Kidney epithelial cell (primary cell): ENCODE results near the gene CNTN5. TPM values are rescaled to one million over a fixed set of nuclear protein-coding genes. Genes with fewer than 3 reads are reported as not detected.
A peak's percentile ranks its signal among the peaks of the same experiment; 100 is the strongest.

ENCODE experiments used
- DNase-seq: peaks from one replicate; pipeline ENCODE4 v3.0.0-alpha.2; 2010; ENCODE audit warnings: low read depth
- H3K27me3 ChIP-seq: 2 replicates; pipeline ENCODE4 v1.6.0; 2011; ENCODE audit warnings: low read length; ENCODE audit not compliant: control insufficient read depth, insufficient read depth
- H3K36me3 ChIP-seq: 2 replicates; pipeline ENCODE4 v1.5.1; 2011; ENCODE audit warnings: low read length; ENCODE audit not compliant: control insufficient read depth, insufficient read depth
- H3K4me3 ChIP-seq: 2 replicates; pipeline ENCODE4 v1.5.1; 2011; ENCODE audit warnings: low read depth, mild to moderate bottlenecking, control low read depth, low read length
- total RNA-seq: library from RNA; depleted of rRNA; stranded (reverse); fragments of >200 nt; gene quantifications from 2 replicates; pipeline ENCODE4 v1.2.3, GENCODE V29; 2015
- TF ChIP-seq, protein P1 (sequence below): IDR thresholded peaks from 2 replicates; pipeline ENCODE4 v1.5.1; 2011; ENCODE audit warnings: mild to moderate bottlenecking, moderate library complexity, low read length, control low read depth, inconsistent platforms; ENCODE audit not compliant: insufficient read depth, poor library complexity, severe bottlenecking

The CNTN5 gene
- total RNA-seq, 1 donor from 2014 or later: 0.29 TPM

DNA sequence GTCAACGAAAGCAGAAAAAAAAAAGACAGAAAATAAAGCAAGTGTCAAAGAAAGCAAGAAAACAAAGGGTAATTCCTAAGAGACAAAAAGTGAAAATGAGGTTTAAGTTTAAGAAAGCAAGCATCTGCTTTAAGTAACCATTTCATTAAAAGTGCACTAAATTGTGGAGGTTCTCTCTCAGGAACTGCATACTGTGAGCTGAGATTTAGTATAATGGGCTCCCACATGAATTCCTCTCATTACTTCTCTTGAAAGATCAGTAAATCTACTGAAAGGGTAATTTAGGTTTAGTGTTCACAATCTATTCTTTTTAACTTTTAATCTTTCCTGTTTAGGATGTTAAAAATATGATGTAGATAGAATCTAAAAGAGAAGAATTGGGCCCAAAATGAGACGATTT lies 1201.0 kb downstream of the CNTN5 start:
- Histone ChIP-seq H3K36me3 (no peaks in the 10 kb centered on the region), H3K27me3 (no peaks in the 10 kb centered on the region), H3K4me3 (no peak overlapping the region)
- DNase-seq: no peak
- TF ChIP-seq, protein P1, sequence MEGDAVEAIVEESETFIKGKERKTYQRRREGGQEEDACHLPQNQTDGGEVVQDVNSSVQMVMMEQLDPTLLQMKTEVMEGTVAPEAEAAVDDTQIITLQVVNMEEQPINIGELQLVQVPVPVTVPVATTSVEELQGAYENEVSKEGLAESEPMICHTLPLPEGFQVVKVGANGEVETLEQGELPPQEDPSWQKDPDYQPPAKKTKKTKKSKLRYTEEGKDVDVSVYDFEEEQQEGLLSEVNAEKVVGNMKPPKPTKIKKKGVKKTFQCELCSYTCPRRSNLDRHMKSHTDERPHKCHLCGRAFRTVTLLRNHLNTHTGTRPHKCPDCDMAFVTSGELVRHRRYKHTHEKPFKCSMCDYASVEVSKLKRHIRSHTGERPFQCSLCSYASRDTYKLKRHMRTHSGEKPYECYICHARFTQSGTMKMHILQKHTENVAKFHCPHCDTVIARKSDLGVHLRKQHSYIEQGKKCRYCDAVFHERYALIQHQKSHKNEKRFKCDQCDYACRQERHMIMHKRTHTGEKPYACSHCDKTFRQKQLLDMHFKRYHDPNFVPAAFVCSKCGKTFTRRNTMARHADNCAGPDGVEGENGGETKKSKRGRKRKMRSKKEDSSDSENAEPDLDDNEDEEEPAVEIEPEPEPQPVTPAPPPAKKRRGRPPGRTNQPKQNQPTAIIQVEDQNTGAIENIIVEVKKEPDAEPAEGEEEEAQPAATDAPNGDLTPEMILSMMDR: no peak

DNA sequence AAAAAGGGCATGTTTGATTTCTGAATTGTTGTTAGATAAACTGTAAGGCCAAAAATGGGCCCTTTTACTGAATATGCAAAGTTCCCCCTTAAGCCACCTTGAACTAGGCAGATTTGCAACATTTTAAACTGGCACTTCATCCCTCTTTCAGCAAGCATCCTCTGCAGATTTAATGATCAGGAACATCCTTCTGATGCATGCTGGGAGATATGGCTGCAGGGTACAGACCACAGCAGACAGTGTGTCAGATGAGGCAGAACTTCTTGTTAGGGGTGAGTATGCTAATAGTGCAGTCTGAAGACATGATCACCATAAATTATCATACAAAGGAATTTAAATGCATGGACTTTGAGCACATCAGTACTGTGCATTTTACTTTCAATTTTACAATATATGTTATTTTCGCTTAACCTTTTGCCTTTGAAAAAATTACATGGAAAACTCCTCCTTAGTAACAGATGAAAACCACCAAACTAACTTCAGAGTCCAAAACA lies 1203.8 kb downstream of the CNTN5 start:
- H3K36me3 ChIP-seq: no peaks in the 10 kb centered on the region
- no peak overlapping the region for H3K4me3 ChIP-seq
- no peak for DNase-seq
- H3K27me3 ChIP-seq: no peaks in the 10 kb centered on the region
- TF ChIP-seq, protein P1: no peak

- DNase-seq: no peak
Measured at GRCh38 chr11:100229086-100229485, 1208.3 kb downstream of the CNTN5 start.

GRCh38 chr11:100232006-100232405 lies 1211.3 kb downstream of the CNTN5 start:
- Histone ChIP-seq H3K4me3 (no peak overlapping the region), H3K27me3 (no peaks in the 10 kb centered on the region), H3K36me3 (no peaks in the 10 kb centered on the region)
- TF ChIP-seq, protein P1: no peak
- DNase-seq: peak; percentile 41

More at GRCh38 chr11:100229086-100229485, 1208.3 kb downstream of the CNTN5 start:
- no peaks in the 10 kb centered on the region for H3K36me3 ChIP-seq
- TF ChIP-seq, protein P1: no peak
- H3K4me3 ChIP-seq: no peak overlapping the region
- H3K27me3 ChIP-seq: no peaks in the 10 kb centered on the region

DNA sequence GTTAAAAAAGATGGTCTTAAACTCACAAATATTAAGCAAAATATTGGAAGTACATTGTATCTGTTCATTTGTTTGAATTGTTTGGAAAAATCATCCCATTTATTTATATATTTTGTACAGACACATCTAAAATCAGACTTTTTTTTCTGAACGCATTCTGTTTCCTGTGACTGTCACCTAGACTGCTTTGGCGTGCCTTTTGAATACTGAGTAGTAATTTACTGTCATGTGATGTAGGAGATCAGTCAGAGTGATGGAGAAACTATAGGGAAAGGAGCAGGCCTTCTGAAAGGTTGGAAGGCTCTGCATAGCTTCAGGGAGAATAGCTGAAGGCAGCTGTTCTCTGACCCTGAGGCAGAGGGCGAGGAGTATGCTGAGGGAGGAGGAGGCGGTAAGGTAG lies 1214.3 kb downstream of the CNTN5 start:
- no peaks in the 10 kb centered on the region for H3K36me3 ChIP-seq
- no peak overlapping the region for H3K4me3 ChIP-seq
- TF ChIP-seq, protein P1: no peak
- H3K27me3 ChIP-seq: no peaks in the 10 kb centered on the region
- DNase-seq: no peak

GRCh38 chr11:100240025-100240539 lies 1219.3 kb downstream of the CNTN5 start:
- H3K27me3 ChIP-seq: no peaks in the 10 kb centered on the region
- TF ChIP-seq, protein P1: no peak
- no peaks in the 10 kb centered on the region for H3K36me3 ChIP-seq
- H3K4me3 ChIP-seq: no peak overlapping the region
- no peak for DNase-seq
